ENCODE data around the gene ART1. TPM values are rescaled to one million over a fixed set of nuclear protein-coding genes. Genes with fewer than 3 reads are reported as not detected.

ART1 gene
- total and polyA plus RNA-seq, 2 donors (not counting 1 experiment from before 2014, with no cell fraction given), result not detected

DNA sequence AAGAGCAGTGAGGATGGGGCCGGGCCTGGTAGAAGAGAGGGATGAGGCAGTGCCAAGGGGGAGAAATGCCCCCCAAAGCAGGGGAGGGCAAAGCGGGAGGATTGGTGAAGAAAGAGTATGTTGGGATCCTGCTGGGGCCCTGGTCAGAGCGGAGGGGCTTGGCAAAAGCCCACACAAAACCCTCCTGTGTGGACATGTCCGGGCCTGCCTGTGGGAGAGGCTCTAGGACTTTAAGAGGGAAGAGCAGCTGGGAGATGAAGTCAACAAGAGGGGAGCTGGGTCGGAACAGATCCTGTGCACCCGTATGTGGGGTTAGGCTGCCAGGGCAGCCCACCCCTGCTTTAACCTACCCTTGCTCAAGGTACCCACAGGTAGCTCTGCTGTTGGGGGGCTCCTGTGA lies 28.9 kb upstream of the ART1 start:
- Mint-ChIP-seq H3K9me3 (ENCODE audit: insufficient read depth) (peaks cover 6% of the 10 kb centered on the region), H3K27me3 (no peaks in the 10 kb centered on the region), H3K4me3 (no peak overlapping the region), H3K27ac (no peak overlapping the region), H3K4me1 (peaks cover 13% of the 10 kb centered on the region)
- TF ChIP-seq EZH2 (IDR thresholded peaks at IDR 0.05; ENCODE audit: borderline replicate concordance, insufficient read depth, low read depth, low read length, poor library complexity, severe bottlenecking), result no peak
- TF ChIP-seq, protein P1, sequence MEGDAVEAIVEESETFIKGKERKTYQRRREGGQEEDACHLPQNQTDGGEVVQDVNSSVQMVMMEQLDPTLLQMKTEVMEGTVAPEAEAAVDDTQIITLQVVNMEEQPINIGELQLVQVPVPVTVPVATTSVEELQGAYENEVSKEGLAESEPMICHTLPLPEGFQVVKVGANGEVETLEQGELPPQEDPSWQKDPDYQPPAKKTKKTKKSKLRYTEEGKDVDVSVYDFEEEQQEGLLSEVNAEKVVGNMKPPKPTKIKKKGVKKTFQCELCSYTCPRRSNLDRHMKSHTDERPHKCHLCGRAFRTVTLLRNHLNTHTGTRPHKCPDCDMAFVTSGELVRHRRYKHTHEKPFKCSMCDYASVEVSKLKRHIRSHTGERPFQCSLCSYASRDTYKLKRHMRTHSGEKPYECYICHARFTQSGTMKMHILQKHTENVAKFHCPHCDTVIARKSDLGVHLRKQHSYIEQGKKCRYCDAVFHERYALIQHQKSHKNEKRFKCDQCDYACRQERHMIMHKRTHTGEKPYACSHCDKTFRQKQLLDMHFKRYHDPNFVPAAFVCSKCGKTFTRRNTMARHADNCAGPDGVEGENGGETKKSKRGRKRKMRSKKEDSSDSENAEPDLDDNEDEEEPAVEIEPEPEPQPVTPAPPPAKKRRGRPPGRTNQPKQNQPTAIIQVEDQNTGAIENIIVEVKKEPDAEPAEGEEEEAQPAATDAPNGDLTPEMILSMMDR (IDR thresholded peaks at IDR 0.05), result no peak
- DNase-seq (no peak), ATAC-seq (ENCODE audit: low read depth) (no peak)
- intact Hi-C loops (cut with micrococcal nuclease), result no loop called here
- no peak overlapping the region for H3K9ac ChIP-seq (ENCODE audit: low read length)
- H3K9me3 ChIP-seq (ENCODE audit: control extremely low read depth in 1 of 3, control insufficient read depth in 2 of 3, insufficient read depth in 1 of 3, low read length in 2 of 3), result peaks cover 0 to 5% (median 3%) of the 10 kb centered on the region in 3 donors
- H2AFZ ChIP-seq (ENCODE audit: insufficient read depth, low read depth, low read length, poor library complexity, severe bottlenecking), result no peak overlapping the region
- H3K4me1 ChIP-seq (ENCODE audit: control insufficient read depth in 2 of 2, insufficient read depth in 2 of 2, low read length in 2 of 2), result peaks cover 13 to 14% of the 10 kb centered on the region in 2 donors
- H3K4me3 ChIP-seq (ENCODE audit: control extremely low read depth in 1 of 5, extremely low read depth in 1 of 5, insufficient read depth in 1 of 5, low read depth in 2 of 5, low read length in 4 of 5), result no peak overlapping the region
- CTCF ChIA-PET, result no interaction called here
- H3K79me2 ChIP-seq (ENCODE audit: control insufficient read depth, insufficient read depth, low read length), result no peaks in the 10 kb centered on the region
- H4K20me1 ChIP-seq (ENCODE audit: control insufficient read depth, insufficient read depth, low read length, poor library complexity, severe bottlenecking), result no peaks in the 10 kb centered on the region
- POLR2A ChIA-PET, result no interaction called here
- no peaks in the 10 kb centered on the region for H3K27me3 ChIP-seq (replicated peaks in 1 of 4; ENCODE audit: control extremely low read depth in 1 of 4, control insufficient read depth in 3 of 4, insufficient read depth in 4 of 4, low read length in 3 of 4)
- 87% methylated on average over 2 of the region's 6 CpGs for WGBS (ENCODE audit: insufficient coverage)
- H3K36me3 ChIP-seq (replicated peaks in 1 of 2; ENCODE audit: control extremely low read depth in 1 of 2, control insufficient read depth in 1 of 2, extremely low read depth in 1 of 2, insufficient read depth in 2 of 2, low read length in 1 of 2), result no peaks in the 10 kb centered on the region
- H3K27ac ChIP-seq (ENCODE audit: low read length in 2 of 2), result no peak overlapping the region
- H3K4me2 ChIP-seq (replicated peaks; ENCODE audit: low read depth, low read length, poor library complexity, severe bottlenecking), result no peak overlapping the region

DNA sequence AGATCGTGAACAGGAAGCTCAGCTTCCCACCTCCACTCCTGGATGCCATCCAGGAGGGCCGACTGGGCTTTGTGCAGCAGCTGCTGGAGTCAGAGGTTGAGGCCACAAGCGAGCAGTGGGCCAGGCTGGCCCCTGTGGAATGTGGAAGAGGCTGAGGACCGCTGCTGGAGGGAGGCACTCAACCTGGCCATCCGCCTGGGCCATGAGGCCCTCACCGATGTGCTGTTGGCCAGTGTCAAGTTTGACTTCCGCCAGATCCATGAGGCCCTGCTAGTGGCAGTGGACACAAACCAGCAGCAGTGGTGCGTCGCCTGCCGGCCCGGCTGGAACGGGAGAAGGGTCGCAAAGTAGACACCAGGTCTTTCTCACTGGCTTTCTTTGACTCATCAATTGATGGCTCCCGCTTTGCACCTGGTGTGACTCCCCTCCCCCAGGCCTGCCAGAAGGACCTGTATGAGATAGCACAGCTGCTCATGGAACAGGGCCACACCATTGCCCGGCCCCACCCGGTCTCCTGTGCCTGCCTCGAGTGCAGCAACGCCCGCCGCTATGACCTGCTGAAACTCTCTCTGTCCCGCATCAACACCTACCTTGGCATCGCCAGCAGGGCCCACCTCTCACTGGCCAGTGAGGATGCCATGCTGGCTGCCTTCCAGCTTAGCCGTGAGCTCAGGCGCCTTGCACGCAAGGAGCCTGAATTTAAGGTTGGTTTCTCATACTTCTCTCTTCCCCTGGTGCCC lies 28.0 kb upstream of the ART1 start:
- H3K9ac ChIP-seq (ENCODE audit: low read length), result no peak overlapping the region
- H3K27ac ChIP-seq (ENCODE audit: low read length in 2 of 2), result no peak overlapping the region
- H3K27ac Mint-ChIP-seq, result no peak overlapping the region
- ChIA-PET CTCF (no interaction called here), POLR2A (no interaction called here)
- H3K4me3 Mint-ChIP-seq, result no peak overlapping the region
- DNase-seq (no peak), ATAC-seq (ENCODE audit: low read depth) (no peak)
- H2AFZ ChIP-seq (ENCODE audit: insufficient read depth, low read depth, low read length, poor library complexity, severe bottlenecking), result no peak overlapping the region
- 92% methylated on average over 24 of the region's 25 CpGs for WGBS (ENCODE audit: insufficient coverage)
- no peaks in the 10 kb centered on the region for H3K27me3 Mint-ChIP-seq
- no peak overlapping the region for H3K4me3 ChIP-seq (ENCODE audit: control extremely low read depth in 1 of 5, extremely low read depth in 1 of 5, insufficient read depth in 1 of 5, low read depth in 2 of 5, low read length in 4 of 5)
- H3K4me1 Mint-ChIP-seq, result peaks cover 13% of the 10 kb centered on the region
- no peak overlapping the region for H3K4me2 ChIP-seq (replicated peaks; ENCODE audit: low read depth, low read length, poor library complexity, severe bottlenecking)
- no peaks in the 10 kb centered on the region for H3K79me2 ChIP-seq (ENCODE audit: control insufficient read depth, insufficient read depth, low read length)
- no peak for TF ChIP-seq EZH2 (IDR thresholded peaks at IDR 0.05; ENCODE audit: borderline replicate concordance, insufficient read depth, low read depth, low read length, poor library complexity, severe bottlenecking)
- TF ChIP-seq, protein P1 (IDR thresholded peaks at IDR 0.05), result no peak
- no peaks in the 10 kb centered on the region for H4K20me1 ChIP-seq (ENCODE audit: control insufficient read depth, insufficient read depth, low read length, poor library complexity, severe bottlenecking)
- intact Hi-C loops (cut with micrococcal nuclease), result no loop called here
- H3K27me3 ChIP-seq (replicated peaks in 1 of 4; ENCODE audit: control extremely low read depth in 1 of 4, control insufficient read depth in 3 of 4, insufficient read depth in 4 of 4, low read length in 3 of 4), result no peaks in the 10 kb centered on the region
- peaks cover 13 to 14% of the 10 kb centered on the region in 2 donors for H3K4me1 ChIP-seq (ENCODE audit: control insufficient read depth in 2 of 2, insufficient read depth in 2 of 2, low read length in 2 of 2)
- peaks cover 5% of the 10 kb centered on the region for H3K9me3 Mint-ChIP-seq (ENCODE audit: insufficient read depth)
- H3K36me3 ChIP-seq (replicated peaks in 1 of 2; ENCODE audit: control extremely low read depth in 1 of 2, control insufficient read depth in 1 of 2, extremely low read depth in 1 of 2, insufficient read depth in 2 of 2, low read length in 1 of 2), result no peaks in the 10 kb centered on the region
- peaks cover 0 to 5% (median 3%) of the 10 kb centered on the region in 3 donors for H3K9me3 ChIP-seq (ENCODE audit: control extremely low read depth in 1 of 3, control insufficient read depth in 2 of 3, insufficient read depth in 1 of 3, low read length in 2 of 3)

Data from B cell (primary cell).